Measurements from ENCODE around the gene LHX3.
A peak's percentile ranks its signal among the peaks of the same experiment; 100 is the strongest.
"Not testable (repeated sequence)": the region's sequence is repeated elsewhere in the genome, so short reads cannot be mapped to it uniquely, and the experiment has no call there.

LHX3 gene

DNA sequence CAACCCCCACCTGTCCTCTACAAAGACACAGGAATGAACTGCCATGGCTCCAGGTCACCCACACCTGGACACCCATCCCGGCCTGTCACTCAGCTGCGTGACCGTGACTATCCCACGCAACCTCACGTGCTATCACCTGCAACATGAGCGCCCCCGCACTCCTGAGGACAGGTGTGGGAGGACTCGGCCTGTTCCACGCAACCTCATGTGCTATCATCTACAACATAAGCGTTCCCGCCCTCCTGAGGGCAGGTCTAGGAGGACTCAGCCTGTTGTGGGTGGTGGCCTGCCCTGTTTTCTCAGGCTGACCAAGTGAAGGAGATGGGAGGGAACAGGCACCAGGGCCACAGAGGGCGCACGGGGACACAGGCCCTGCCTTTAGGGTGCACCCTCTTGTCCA lies 36.6 kb upstream of the LHX3 start:
- no peak for DNase-seq (ENCODE audit: low spot score)

DNA sequence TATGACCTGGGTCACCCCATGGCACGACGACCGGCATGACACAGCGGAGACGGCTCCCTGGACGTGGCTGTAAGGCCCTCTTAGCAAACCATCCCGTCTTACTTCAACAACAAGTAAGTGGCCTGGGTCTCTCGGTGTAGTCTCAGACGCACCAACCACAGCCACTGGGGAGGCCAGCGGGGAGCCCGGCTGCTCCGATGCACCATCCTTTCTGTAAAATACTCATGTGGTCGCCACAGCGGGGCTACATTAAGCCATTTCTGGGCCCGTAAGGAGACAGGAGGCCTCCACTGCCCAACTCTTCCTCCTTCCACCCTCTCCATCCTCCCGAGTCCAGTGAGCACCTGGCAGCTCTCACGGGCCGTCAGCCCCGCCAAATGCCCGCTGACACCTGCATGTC lies 36.0 kb upstream of the LHX3 start:
- no peak for DNase-seq (ENCODE audit: low spot score)

DNA sequence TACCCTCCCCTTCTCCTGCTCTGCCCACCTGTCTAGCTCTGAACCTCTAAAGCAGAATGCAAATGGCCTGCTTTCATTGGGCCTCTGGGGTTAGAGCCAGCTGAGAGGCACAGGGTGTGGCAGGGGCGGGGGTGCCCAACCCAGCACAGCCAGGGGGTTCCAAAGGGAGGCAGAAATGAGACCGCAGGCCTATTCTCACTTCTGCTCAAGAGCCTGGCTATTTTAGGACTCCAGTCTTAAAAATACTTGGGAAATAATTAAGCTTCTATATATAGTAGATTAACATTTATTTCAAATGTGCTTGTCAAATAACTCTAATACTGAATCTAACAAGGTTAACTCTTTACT lies 35.0 kb upstream of the LHX3 start:
- no peak for DNase-seq (ENCODE audit: low spot score)

DNA sequence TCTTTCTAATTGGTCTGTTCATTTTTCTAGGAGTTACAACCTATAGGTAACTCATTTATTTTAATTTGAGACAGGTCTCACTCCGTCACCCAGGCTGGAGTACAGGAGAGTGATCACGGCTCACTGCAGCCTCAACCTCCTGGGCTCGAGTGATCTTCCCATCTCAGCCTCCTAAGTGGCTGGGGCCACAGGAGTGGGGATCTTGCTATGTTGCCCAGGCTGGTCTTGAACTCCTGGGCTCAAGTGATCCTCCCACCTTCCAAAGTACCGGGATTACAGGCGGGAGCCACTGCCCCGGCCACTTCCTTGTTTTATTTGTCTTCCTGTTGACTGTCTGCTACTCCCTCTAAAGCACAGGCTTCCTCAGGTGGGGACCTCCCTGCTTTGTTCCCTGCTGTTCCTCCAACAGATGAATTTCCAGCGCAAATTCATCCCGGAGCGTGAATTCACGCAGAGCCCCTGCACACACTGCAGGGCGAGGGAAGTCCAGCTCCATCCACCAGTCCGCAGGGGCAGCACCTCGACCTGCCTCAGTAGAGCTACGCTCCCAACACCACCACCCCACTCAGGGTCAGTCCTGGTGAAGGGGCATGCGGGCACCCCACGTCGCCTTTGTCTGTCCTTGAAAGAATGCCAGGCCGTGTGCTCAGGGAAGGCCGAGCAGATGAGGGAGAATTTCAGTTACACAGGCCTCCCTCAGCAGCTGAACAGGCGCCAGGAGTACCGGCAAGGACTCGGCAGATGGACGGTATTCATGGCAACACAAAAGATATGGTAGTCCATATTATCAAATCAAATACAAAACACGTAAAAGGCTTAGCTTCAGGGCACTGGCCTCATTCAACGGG lies 34.4 kb upstream of the LHX3 start:
- no peak for DNase-seq (ENCODE audit: low spot score)

DNA sequence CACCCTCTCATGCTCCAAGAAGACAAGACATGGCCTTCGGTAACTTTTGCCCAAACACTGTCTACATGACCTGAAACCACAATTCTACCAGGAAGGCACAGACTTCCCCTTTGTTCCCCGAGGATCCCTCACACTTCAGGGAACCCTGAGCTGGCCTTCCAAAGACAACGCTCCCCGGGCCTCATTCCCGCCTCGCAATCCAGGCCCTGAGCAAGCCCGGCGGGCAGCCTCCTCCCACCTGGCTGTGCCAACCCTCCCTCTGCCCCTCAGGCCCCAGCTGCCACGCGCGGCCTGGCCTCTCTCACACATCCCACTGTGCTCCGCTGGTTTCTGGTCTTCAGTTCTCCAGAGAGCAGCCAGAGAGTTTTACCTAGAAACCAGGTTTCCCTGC lies 33.4 kb upstream of the LHX3 start:
- DNase-seq (ENCODE audit: low spot score) = no peak

- no peak for DNase-seq (ENCODE audit: low spot score)
Measured at GRCh38 chr9:136237486-136238341, 32.8 kb upstream of the LHX3 start.

- DNase-seq (ENCODE audit: low spot score) = not testable (repeated sequence)
Measured at GRCh38 chr9:136236471-136237410, 31.8 kb upstream of the LHX3 start.

- DNase-seq (ENCODE audit: low spot score) = no peak
Measured at GRCh38 chr9:136235709-136236455, 31.0 kb upstream of the LHX3 start.

DNA sequence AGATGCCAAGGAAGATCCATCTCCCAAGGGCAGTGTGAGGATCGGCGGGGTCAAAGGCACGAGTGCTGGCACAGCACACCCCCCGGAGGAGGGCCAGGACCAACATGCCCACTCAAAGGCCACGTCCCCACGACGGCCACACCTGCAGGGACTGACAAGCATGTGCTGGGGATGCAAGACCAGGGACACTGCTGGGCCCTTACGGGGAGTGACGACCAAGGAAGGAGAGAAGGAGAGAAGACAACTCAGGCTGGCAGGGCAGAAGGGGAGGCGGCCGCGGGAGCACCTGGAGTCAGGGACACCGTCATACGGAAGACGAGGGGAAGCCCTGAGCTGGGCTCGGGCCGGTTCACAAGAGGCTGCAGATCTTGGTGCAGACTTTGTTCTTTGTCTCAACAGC lies 30.2 kb upstream of the LHX3 start:
- DNase-seq (ENCODE audit: low spot score) = no peak

DNA sequence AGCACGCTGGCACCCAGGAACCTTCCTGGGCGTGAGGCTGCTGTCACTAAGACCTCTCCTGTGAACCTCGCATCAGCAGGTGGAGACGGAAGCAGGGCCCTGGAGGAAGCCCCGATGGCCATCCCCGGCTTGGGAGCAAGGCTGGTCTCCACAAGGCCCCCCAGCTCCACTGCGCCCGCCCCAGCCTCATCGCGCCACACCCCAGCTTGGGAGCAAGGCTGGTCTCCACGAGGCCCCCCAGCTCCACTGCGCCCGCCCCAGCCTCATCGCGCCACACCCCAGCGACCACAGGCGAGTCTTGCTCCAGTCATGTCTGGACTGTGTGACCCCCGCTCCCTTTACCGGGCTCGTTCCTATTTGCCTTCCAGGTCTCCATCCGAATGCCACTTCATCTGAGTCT lies 29.7 kb upstream of the LHX3 start:
- DNase-seq (ENCODE audit: low spot score) = no peak

- no peak for DNase-seq (ENCODE audit: low spot score)
Measured at GRCh38 chr9:136233868-136234267, 28.9 kb upstream of the LHX3 start.

DNA sequence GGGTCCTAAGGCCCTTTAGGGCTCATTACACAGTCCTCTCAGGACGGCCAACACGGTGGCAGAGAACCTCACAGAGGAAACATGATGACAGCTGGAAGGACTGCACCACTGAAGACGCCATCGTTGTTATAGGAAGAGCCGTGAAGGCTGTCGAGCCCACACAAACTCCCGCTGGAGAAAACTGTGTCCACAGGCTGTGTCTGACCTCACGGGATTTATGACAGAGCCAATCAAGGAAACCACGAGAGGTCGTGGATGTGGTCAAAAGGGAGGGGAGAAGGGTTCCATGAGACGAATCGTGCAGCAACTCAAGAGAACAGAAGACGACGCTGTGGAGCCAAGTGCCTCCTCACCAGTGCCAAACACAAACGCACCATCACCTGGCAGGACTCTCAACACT lies 28.5 kb upstream of the LHX3 start:
- no peak for DNase-seq (ENCODE audit: low spot score)

DNA sequence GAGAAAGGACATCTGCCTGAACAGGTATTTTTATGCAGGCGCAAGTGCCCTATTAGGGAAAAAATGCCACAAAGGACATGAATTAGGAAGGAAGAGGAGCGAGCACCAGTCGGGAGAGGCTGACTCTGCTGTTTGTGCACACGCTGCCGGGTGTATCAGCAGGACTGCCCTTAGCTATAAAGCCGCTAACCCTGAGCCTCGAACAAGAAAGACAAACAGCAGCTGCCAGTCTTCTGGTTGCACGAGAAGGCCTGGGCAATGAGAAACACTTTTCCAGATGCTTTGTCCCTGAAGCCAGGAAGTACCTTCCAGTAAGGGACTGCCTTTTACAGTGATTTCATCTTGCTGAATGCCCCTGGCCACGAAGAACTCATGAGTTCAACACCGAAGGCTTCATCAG lies 28.0 kb upstream of the LHX3 start:
- no peak for DNase-seq (ENCODE audit: low spot score)

- DNase-seq (ENCODE audit: low spot score) = no peak
Measured at GRCh38 chr9:136231478-136232297, 26.8 kb upstream of the LHX3 start.

DNA sequence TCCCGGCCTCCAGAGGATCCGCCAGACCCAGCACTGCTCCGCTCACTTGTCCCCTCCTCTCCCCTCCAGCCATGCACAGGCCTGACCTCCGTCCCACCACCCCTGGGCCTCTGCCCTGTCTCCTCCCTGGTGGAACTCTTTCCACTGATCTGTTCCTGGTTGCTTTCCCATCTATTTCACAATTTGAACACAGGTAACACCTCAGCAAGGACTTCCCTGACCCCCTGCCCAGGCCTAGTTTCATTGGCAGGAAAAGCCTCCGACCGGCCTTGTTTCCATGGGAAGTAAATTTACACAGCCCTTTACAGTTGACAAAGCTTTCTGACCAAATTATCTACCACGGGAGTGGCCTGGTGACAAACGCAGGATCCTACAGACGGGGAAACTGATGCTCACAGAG lies 25.8 kb upstream of the LHX3 start:
- DNase-seq (ENCODE audit: low spot score) = no peak

- DNase-seq (ENCODE audit: low spot score) = no peak
Measured at GRCh38 chr9:136230365-136230764, 25.4 kb upstream of the LHX3 start.

GRCh38 chr9:136229096-136230065 lies 24.5 kb upstream of the LHX3 start:
- DNase-seq (ENCODE audit: low spot score) = no peak

GRCh38 chr9:136228107-136228875 lies 23.4 kb upstream of the LHX3 start:
- DNase-seq (ENCODE audit: low spot score) = peak; percentile 63

Measured in AG08395 (cell line).